GM18508 (cell line): Measurements from ENCODE around the gene EMP3.
"Not testable (repeated sequence)": the region's sequence is repeated elsewhere in the genome, so short reads cannot be mapped to it uniquely, and the experiment has no call there.

Source experiments
- ATAC-seq: cut with Tn5 transposase; IDR thresholded peaks from one replicate; pipeline ENCODE4 v1.9.1; 2021; ENCODE audit warnings: moderate number of reproducible peaks; ENCODE audit not compliant: insufficient read depth, unreplicated experiment

The EMP3 gene, protein sequence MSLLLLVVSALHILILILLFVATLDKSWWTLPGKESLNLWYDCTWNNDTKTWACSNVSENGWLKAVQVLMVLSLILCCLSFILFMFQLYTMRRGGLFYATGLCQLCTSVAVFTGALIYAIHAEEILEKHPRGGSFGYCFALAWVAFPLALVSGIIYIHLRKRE

DNA sequence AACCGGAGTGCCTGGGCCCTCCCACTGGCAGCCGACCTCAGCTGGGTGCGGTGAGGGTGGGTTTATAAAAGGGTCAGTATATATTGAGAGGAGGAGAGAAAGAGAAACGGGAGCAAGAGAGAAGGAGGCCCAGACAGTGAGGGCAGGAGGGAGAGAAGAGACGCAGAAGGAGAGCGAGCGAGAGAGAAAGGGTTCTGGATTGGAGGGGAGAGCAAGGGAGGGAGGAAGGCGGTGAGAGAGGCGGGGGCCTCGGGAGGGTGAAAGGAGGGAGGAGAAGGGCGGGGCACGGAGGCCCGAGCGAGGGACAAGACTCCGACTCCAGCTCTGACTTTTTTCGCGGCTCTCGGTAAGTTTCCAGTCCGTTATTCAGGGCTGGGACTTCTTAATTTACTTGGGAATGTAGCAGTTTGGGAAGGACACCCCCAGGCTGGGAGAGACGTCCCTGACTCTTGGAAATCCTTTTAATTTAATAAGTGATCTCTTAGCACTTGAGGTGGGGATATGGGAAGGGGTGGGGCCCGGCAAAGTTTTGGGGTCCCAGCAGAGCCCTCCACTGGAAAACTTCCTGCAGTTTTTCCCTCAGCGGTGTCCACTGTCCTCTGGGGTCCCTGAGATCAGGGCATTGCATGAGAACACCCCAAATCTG, at the start of gene EMP3:
Gene EMP3 (plus strand): TSS at position 288 of the 646 bp plus-strand sequence. CDS start 1,293 bp downstream, outside the sequence.
- ATAC-seq = no peak

DNA sequence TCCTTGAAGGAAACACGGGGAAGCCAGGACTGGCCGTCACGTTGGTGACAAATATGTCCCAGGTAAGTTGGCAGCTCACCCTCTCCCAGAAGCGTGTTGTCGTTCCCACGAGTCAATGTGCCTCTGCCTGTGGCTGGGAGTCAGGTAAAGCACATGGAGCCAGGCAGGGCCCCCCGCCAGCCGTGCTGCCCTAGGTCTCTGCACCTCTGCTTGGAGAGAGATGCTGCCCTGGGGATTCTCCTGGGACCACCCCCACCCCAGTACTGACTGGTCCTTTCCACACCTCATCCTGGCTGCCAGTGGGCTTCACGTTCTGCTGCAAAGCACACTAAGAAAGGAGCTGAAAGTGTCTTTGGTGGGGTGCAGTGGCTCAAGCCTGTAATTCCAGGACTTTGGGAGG, 45.6 kb upstream of the EMP3 start:
- no peak for ATAC-seq

DNA sequence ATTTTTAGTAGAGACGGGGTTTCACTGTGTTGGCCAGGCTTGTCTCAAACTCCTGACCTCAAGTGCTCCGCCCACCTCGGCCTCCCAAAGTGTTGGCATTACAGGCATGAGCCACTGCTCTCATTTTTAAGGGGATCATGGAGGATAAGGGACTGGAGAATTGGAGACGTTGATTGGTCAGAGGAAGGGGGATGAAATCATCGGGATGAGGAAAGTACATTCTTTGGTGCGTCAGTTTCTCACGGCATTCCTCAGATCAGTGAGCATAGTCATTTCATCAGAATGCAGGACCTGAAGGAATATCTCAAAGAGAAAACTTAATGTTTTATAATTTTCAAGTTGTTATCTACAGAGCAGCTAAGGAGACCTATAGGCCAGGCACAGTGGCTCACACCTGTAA, 41.4 kb upstream of the EMP3 start:
- no peak for ATAC-seq

DNA sequence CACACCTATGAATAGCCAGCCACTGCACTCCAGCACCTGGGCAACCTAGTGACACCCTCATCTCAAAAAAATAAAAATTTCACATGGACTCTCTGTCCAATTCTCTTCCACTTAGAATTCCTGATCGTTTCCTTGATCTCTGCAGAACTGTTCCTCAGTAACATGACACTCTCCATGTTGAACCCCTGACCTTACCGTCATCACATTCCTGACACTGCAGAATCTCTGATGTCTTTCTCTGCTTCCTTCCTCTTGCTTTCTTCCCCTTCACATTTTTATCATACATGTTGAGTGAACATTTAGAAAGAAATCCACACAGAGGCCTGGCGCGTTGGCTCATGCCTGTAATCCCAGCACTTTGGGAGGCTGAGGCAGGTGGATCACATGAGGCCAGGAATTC, 40.5 kb upstream of the EMP3 start:
- ATAC-seq = no peak

DNA sequence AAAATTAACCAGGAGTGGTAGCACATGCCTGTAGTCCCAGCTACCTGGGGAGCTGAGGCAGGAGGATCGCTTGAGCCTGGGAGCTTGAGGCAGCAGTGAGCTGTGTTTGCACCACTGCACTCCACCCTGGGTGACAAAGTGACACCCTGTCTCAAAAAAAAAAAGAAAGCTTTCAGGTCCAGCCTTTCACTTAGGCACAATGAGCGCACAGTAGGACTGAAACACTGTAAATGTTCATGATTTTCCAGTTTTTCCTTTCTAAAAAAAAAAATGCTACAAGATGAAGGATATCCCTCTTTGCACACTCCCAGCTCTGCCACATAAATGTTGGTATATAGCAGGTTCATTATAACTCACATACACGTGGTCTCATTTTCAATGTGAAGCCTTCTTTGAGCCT, 37.6 kb upstream of the EMP3 start:
- ATAC-seq = no peak

DNA sequence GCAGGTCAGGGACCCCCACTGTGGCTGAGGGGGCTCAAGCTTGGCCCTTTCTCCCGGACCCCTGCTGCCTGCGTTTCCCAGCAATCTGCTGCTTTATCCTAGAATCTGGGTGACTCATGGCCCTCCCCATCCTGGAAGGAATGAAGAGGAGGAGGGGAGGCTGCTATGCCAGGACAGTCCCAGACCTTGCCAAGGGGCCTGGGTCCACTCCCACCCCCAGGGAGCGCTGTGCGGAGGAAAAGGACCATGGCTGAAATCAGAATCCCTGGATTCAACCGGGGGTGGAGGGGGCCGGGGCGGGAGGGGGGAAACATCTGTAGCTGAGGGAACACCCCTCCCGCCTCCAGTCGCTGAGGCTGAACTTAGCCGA, 35.0 kb upstream of the EMP3 start:
- no peak for ATAC-seq

DNA sequence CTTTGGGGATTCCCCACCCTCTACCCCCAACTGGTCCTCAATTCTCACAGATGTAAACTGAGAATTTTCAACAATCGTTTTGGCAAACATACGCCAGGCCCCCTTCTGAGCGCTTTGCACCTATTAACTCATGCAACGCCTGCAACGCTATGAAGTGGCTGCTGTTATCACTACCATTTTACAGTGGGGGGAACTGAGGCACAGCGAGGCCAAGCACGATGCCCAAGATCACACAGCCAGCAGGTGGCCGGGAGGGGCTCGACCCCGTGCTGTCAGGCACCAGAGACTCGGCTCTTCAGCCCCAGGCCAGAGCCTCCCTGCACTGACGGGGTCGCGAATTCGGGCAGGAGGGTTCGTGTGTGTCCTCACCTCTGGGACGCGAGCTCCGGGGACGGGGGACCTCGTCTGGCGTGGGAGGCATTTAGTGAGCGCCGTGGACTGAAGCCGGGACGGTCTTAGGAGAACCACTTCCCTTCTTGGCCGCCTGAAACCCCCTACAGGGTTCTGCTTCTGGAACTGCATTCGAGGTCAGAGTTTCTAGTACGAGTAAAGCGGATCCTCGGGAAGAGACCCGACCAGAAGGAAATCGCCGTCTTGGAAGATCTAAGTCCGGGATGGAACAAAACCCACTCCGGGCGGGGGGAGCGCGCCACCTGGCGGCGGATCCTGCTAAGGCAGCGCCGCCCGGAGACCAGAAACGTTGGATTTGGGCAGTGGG, 34.4 kb upstream of the EMP3 start:
- ATAC-seq = no peak

DNA sequence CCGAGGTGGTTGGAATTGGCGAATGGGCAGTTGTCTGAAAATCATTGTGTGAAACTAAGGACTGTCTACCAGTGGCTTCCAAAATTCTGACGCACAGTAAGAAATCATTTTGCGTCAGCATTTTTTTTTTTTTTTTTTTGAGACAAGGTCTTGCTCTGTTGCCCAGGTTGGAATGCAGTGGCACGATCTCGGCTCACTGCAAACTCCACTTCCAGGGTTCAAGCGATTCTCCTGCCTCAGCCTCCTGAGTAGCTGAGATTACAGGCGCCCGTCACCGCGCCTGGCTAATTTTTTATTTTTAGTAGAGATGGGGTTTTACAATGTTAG, 33.9 kb upstream of the EMP3 start:
- not testable (repeated sequence) for ATAC-seq

DNA sequence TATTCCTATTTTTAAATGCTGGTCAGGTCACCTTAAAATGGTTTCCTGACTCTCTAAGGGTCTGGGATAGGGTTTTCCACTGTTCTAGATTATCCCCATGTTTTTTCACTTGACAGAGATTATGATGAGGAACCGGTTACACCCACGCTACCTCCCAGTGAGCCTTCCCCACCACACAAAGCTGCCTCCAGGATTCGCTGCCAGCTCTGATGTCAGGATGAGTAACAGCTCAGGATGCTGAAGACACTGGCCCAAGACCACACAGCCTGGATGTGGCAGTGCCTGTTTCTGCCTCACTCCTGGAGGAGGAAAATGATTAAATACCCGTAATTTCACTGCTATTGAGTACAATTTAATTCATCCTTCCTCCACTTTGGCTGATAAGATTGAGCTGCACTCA, 32.6 kb upstream of the EMP3 start:
- ATAC-seq = no peak

DNA sequence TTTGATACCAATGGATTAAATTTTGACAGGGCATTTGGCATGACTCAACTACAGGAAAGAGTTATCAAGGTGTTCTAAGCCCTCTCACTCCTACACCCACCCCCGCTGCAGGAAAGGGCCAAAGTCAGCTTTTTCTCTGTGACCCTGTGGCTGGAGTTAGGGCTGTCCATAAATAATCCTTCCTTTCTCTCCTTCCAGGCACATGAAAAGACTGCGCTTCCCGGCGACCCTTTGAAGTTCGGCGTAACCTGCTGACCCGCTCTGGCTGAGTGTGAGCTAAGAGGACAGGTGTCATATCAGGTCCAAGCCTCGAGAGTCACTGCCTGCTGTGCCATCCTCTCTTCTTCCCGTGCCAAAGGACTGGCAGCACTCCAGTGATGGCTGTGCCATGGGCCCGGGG, 29.9 kb upstream of the EMP3 start:
- ATAC-seq = no peak

DNA sequence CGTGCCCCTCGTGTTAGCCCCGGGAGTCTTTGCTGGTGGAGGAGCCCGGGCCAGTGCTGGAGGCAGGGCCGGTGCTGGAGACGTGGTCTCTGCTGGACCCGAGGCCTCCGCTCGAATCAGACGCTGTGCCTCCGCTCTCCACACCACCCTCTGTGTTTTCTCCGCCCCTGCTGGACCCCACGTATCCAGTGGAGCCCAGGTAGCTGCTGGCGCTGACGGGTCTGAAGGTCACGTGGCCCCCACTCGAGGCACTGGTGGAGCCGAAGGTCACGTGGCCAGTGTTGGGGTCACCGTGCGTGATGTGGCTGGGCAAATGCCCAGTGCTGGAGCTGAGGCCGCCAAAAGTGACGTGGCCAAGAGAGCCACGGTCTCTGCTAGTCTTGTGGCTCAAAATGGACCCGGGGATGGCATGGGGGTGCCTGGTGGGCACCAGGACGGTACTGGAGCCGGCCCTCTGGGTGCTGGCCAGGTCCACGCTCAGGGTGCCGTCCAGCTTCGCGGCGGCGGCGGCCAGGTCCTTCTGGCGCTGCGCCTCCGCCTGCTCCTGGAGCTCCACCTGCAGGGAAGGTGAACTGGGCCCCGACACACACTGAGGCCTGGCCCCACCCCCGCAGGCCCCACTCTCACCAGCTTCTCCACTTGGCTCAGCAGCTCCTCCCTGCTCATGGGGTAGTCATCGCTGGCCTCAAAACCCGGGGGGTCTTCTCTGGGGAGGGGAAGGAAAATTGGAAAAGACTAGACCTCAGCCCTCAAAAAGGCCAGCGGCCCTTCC, 28.2 kb upstream of the EMP3 start:
- ATAC-seq = no peak

DNA sequence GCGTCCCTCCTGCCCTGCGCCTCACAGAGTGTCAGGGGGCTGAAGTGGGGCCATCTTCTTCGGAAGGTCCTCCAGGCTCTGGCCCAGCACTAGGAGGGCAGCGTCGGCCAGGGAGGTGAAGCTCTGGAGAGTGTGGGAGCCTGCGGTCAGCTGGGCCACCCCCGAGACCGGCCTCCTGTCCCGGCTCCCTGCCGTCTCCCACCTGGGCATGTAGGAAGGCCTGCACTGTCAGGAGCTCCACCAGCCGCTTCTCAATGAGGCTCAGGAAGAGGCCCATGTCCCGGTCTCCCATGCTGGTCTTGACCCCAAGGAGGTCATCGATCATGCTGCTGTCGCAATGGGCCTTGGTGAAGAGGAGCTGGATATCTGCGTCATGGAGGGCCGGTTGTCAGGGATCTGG, 27.4 kb upstream of the EMP3 start:
- ATAC-seq = no peak

DNA sequence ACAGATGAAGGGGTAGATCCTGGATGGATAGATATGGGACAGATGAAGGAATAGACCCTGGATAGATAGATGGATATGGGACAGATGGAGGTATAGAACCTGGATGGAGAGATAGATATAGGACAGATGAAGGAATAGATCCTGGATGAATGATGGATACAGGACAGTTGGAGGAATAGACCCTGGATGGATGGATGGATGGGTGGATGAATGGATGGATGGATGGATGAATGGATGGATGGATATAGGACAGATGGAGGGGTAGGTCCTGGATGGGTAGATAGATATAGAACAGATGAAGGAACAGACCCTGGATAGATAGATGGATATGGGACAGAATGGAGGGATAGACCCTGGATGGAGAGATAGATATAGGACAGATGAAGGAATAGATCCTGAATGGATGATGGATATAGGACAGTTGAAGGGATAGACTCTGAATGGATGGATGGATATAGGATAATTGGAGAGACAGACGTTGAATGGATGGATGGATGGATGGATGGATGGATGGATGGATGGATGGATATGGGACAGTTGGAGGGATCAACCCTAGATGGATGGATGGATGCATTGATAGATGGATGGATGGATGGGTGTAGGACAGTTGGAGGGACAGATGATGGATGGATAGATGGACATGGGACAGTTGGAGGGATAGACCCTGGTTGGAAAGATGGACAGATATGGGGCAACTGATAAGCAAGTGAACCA, 23.3 kb upstream of the EMP3 start:
- ATAC-seq = no peak

DNA sequence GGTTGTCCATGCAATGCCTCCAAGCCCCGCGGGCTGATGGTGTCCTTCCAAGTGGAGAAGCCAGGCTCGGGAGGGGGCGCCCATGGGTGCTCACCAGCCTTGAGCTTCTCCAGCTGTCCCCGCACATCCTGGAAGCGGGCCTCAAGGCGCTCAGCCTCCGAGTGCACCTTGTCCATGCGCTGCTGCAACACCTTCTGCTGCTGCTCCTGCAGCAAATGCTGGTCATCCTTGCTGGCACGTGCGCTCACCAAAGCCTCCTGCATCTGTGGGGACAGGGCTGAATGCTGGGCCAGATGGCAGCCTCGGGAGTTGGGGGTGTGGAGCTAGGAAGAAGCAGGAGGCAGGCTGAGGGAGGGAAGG, 22.8 kb upstream of the EMP3 start:
- ATAC-seq = no peak

DNA sequence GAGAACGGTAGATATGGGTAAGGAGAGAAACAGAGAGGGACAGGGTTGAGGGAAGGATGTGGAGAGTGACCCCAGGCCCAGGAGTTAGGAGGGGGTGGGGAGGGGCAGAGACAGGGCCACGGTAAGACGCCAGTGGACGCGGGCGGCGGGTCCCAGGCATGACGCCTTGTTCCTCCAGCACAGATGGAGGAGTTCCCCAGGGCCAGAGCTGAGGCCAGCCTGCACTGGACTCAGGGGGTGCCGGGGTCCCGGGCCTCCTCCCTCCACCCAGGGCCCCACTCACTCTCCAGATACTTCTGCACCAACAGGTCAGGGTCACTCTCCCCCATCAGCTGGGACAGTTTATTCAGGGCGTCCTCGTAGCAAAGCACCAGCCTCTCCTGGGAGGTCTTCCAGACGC, 22.0 kb upstream of the EMP3 start:
- no peak for ATAC-seq

DNA sequence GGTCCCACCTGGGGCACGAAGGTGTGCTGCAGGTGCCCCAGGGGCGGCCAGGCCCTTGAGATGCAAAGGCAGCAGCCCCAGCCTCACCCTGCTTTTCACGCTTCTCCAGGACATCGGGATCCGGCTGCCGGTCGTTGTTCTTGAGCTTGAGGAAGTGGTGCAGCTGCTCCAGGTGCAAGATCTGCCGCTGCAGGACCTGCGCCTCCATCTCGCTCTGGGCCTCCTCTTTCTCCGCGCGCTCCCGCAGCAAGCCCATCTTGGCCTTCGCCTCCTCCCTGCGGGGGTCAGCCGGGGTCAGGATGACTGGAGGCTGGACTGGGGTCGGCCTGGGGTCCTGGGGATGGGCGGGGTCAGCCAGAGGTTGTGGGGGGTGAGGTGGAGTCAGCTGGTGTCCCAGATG, 21.5 kb upstream of the EMP3 start:
- ATAC-seq = no peak

DNA sequence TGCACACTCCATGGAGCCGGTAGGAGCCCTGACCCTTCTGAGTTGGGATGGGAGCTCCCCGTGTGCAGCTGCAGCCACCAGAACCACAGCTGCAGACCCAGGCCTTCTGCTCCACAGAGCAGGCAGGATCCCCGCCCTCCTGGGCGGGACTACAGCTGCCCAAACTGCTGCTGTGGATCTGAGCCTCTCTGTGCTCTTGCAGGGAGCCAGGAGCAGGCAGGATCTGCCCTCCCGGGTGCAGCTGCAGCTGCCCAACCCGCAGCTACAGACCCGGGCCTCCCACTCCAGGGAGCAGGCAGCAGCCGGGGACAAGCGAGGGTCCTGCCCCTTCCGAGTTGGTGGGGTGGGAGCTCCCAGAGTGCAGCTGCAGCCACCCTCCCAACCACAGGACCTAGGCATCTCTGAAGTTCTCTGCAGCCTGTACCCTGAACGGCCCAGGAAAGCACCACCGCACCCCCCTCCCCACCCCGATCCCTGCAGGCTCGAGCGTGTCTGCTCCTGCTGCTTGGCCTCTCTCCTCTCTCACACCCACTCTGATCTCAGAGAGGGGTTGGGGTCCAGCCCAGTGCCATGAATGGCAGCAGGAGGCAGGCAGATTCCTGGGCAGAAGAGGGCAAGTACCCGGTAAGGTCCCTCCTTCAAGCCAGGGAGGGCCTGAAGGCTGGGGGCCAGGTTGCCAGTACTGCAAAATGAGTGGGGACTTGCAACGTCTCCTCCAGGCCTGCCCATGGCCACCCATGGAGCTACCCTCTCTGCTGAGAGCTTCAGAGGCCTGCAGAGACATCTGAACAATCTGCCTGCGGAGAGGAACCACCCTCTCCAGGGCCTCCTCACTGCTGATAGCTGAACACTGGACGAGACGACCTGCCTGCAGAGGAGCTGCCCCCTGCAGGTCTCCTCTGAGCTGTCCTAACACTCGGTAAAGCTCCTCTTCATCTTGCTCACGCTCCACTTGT, 16.4 kb upstream of the EMP3 start:
- ATAC-seq = no peak

DNA sequence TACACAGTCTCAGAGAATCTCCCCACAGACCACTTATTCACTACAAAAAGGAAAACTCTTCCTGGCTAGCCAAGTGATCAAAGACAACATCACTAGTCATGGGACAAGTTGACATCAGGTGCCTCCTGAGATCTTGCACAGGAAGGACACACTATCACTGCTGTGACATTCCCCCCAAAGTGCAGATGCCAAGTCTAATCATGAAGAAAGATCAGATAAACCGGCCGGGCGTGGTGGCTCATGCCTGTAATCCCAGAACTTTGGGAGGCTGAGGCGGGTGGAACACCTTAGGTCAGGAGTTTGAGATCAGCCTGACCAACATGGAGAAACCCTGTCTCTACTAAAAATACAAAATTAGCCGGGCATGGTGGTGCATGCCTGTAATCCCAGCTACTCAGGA, 15.6 kb upstream of the EMP3 start:
- ATAC-seq = not testable (repeated sequence)

DNA sequence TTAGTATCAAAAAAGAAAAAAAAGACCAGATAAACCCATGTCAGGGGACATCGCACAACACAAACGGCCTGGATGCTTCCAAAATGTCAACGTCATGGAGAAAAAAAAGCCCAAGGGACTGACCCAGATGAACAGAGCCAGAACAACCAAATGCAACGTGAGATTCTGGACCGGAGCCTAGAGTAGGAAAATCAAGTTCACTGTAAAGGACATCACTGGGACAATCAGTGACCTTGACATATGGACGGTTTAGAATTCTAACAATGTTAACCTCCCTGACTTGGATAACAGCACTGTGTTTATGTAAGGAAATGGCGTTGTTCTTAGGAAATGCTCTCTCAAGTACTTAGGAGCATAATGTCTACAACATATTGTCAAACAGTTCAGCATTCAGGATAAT, 15.1 kb upstream of the EMP3 start:
- ATAC-seq = no peak

DNA sequence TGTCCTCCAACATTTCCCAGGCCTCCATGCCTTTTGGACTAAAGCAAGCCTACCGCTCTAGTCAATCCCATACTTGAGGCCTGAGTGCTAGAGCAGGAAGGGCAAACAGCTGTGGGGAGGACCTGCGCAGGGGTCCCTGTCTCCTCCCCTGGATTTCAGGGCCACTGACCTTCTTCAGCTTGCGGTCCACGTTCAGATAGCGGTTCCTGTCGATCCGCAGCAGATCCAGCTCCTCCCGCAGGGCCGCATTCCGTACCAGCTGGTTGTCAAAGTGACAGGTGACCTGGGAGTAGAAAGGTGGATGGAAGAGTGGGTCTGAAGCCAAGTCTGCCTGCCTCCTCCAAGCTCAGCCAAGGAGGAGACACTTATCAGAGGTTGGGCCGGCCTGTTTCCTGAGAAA, 14.0 kb upstream of the EMP3 start:
- ATAC-seq = no peak
